ENCODE data around the gene SLC44A1.

Gene SLC44A1

GRCh38 chr9:105311306-105311705, 66.9 kb downstream of the SLC44A1 start:
- H3K27me3 ChIP-seq (ENCODE audit: insufficient read depth, low read length): no peaks in the 10 kb centered on the region
- no peak overlapping the region for H3K4ac ChIP-seq (ENCODE audit: low read depth, low read length)
- H2BK12ac ChIP-seq (ENCODE audit: low read length): no peak overlapping the region
- no peak overlapping the region for H3K27ac ChIP-seq (ENCODE audit: low read depth, low read length)
- no peaks in the 10 kb centered on the region for H3K79me2 ChIP-seq (ENCODE audit: control insufficient read depth, insufficient read depth, low read length, poor library complexity)
- no peak overlapping the region for H2AFZ ChIP-seq (ENCODE audit: insufficient read depth, low read length, poor library complexity)
- H4K12ac ChIP-seq (ENCODE audit: low read depth, low read length): no peak overlapping the region
- H3K4me1 ChIP-seq (ENCODE audit: control insufficient read depth in 1 of 2, insufficient read depth in 2 of 2, low read length in 2 of 2): no peaks in the 10 kb centered on the region
- H2BK5ac ChIP-seq (ENCODE audit: low read depth, low read length, poor library complexity): no peak overlapping the region
- no peak for DNase-seq
- peaks cover 0 to 2% of the 10 kb centered on the region in 2 experiments for H3K36me3 ChIP-seq (ENCODE audit: control insufficient read depth in 1 of 2, insufficient read depth in 2 of 2, low read length in 2 of 2)
- H2BK120ac ChIP-seq (ENCODE audit: insufficient read depth, low read length, poor library complexity): no peak overlapping the region
- no peak overlapping the region for H2AK5ac ChIP-seq (ENCODE audit: low read length)
- no peak overlapping the region for H3K23ac ChIP-seq (ENCODE audit: low read length)
- no peak overlapping the region for H3K4me2 ChIP-seq (ENCODE audit: low read length)
- no peaks in the 10 kb centered on the region for H3K79me1 ChIP-seq (ENCODE audit: low read length)
- no peak overlapping the region for H3K9ac ChIP-seq (ENCODE audit: low read length)
- no peak overlapping the region for H4K8ac ChIP-seq (ENCODE audit: low read depth, low read length)
- no peak overlapping the region for H3K4me3 ChIP-seq (ENCODE audit: low read depth, low read length)
- no peak overlapping the region for H3K14ac ChIP-seq (ENCODE audit: low read length)
- H3K9me3 ChIP-seq (ENCODE audit: insufficient read depth, low read depth, low read length): no peaks in the 10 kb centered on the region
- H4K91ac ChIP-seq (ENCODE audit: low read depth, low read length): no peak overlapping the region
- H3K18ac ChIP-seq (ENCODE audit: low read length): no peak overlapping the region
- no CpG with 5 or more reads among the region's 2 CpGs for WGBS (ENCODE audit: extremely low coverage, insufficient coverage, insufficient read length)

DNA sequence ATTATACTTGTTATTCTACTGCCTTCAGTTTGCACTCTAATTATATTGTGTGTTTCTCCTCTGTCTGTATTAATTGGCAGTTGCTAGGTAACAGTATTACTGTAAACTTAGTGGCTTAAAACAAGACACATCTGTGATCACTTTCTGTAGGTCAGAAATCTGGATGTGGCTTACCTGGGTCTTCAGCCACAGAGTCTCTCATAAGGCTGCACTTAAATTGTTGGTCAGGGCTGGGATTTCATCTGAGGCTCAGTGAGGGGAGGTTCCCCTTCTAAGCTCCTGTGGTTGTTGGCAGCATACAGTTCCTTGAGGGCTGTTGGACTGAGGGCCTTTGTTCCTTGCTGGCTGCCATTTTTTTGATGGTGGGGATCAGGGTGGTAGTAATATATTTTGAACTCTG, 68.8 kb downstream of the SLC44A1 start:
- Histone ChIP-seq H4K8ac (ENCODE audit: low read depth, low read length) (no peak overlapping the region), H2BK120ac (ENCODE audit: insufficient read depth, low read length, poor library complexity) (no peak overlapping the region), H3K9ac (ENCODE audit: low read length) (no peak overlapping the region), H4K12ac (ENCODE audit: low read depth, low read length) (no peak overlapping the region), H3K36me3 (ENCODE audit: control insufficient read depth in 1 of 2, insufficient read depth in 2 of 2, low read length in 2 of 2) (peaks cover 0 to 2% of the 10 kb centered on the region in 2 experiments), H3K79me1 (ENCODE audit: low read length) (no peaks in the 10 kb centered on the region), H3K18ac (ENCODE audit: low read length) (no peak overlapping the region), H2AK5ac (ENCODE audit: low read length) (no peak overlapping the region), H2AFZ (ENCODE audit: insufficient read depth, low read length, poor library complexity) (no peak overlapping the region), H3K9me3 (ENCODE audit: insufficient read depth, low read depth, low read length) (no peaks in the 10 kb centered on the region), H2BK5ac (ENCODE audit: low read depth, low read length, poor library complexity) (no peak overlapping the region), H3K27me3 (ENCODE audit: insufficient read depth, low read length) (no peaks in the 10 kb centered on the region), H3K79me2 (ENCODE audit: control insufficient read depth, insufficient read depth, low read length, poor library complexity) (no peaks in the 10 kb centered on the region), H3K23ac (ENCODE audit: low read length) (no peak overlapping the region), H4K91ac (ENCODE audit: low read depth, low read length) (no peak overlapping the region), H3K4me1 (ENCODE audit: control insufficient read depth in 1 of 2, insufficient read depth in 2 of 2, low read length in 2 of 2) (no peaks in the 10 kb centered on the region), H3K4ac (ENCODE audit: low read depth, low read length) (no peak overlapping the region), H3K14ac (ENCODE audit: low read length) (no peak overlapping the region), H3K4me2 (ENCODE audit: low read length) (no peak overlapping the region), H3K4me3 (ENCODE audit: low read depth, low read length) (no peak overlapping the region), H3K27ac (ENCODE audit: low read depth, low read length) (no peak overlapping the region), H2BK12ac (ENCODE audit: low read length) (no peak overlapping the region)
- no peak for DNase-seq

- no peak overlapping the region for H3K9ac ChIP-seq (ENCODE audit: low read length)
- no peaks in the 10 kb centered on the region for H3K79me2 ChIP-seq (ENCODE audit: control insufficient read depth, insufficient read depth, low read length, poor library complexity)
- no peak overlapping the region for H3K18ac ChIP-seq (ENCODE audit: low read length)
- no peak overlapping the region for H3K14ac ChIP-seq (ENCODE audit: low read length)
- DNase-seq: no peak
- H3K27ac ChIP-seq (ENCODE audit: low read depth, low read length): no peak overlapping the region
- no peaks in the 10 kb centered on the region for H3K79me1 ChIP-seq (ENCODE audit: low read length)
- no peaks in the 10 kb centered on the region for H3K9me3 ChIP-seq (ENCODE audit: insufficient read depth, low read depth, low read length)
- H3K4me3 ChIP-seq (ENCODE audit: low read depth, low read length): no peak overlapping the region
- no peak overlapping the region for H2AFZ ChIP-seq (ENCODE audit: insufficient read depth, low read length, poor library complexity)
- no peak overlapping the region for H2BK12ac ChIP-seq (ENCODE audit: low read length)
- no peak overlapping the region for H2BK120ac ChIP-seq (ENCODE audit: insufficient read depth, low read length, poor library complexity)
- H3K27me3 ChIP-seq (ENCODE audit: insufficient read depth, low read length): no peaks in the 10 kb centered on the region
- H3K4me2 ChIP-seq (ENCODE audit: low read length): no peak overlapping the region
- no peak overlapping the region for H2AK5ac ChIP-seq (ENCODE audit: low read length)
- no CpG with 5 or more reads among the region's 2 CpGs for WGBS (ENCODE audit: extremely low coverage, insufficient coverage, insufficient read length)
- H3K4ac ChIP-seq (ENCODE audit: low read depth, low read length): no peak overlapping the region
- H3K4me1 ChIP-seq (ENCODE audit: control insufficient read depth in 1 of 2, insufficient read depth in 2 of 2, low read length in 2 of 2): no peaks in the 10 kb centered on the region
- H3K23ac ChIP-seq (ENCODE audit: low read length): no peak overlapping the region
- peaks cover 0 to 2% of the 10 kb centered on the region in 2 experiments for H3K36me3 ChIP-seq (ENCODE audit: control insufficient read depth in 1 of 2, insufficient read depth in 2 of 2, low read length in 2 of 2)
- H4K12ac ChIP-seq (ENCODE audit: low read depth, low read length): no peak overlapping the region
- H2BK5ac ChIP-seq (ENCODE audit: low read depth, low read length, poor library complexity): no peak overlapping the region
- H4K8ac ChIP-seq (ENCODE audit: low read depth, low read length): no peak overlapping the region
- no peak overlapping the region for H4K91ac ChIP-seq (ENCODE audit: low read depth, low read length)
These were observed 72.3 kb downstream of the SLC44A1 start for GRCh38 chr9:105316703-105317102.

GRCh38 chr9:105318729-105319191, 74.3 kb downstream of the SLC44A1 start:
- H3K27ac ChIP-seq (ENCODE audit: low read depth, low read length): no peak overlapping the region
- H3K4me3 ChIP-seq (ENCODE audit: low read depth, low read length): no peak overlapping the region
- H3K4me1 ChIP-seq (ENCODE audit: control insufficient read depth in 1 of 2, insufficient read depth in 2 of 2, low read length in 2 of 2): no peaks in the 10 kb centered on the region
- no peak overlapping the region for H3K18ac ChIP-seq (ENCODE audit: low read length)
- no peak for DNase-seq
- no peak overlapping the region for H2AFZ ChIP-seq (ENCODE audit: insufficient read depth, low read length, poor library complexity)
- H4K8ac ChIP-seq (ENCODE audit: low read depth, low read length): no peak overlapping the region
- H3K23ac ChIP-seq (ENCODE audit: low read length): no peak overlapping the region
- no peak overlapping the region for H3K14ac ChIP-seq (ENCODE audit: low read length)
- no peak overlapping the region for H3K4ac ChIP-seq (ENCODE audit: low read depth, low read length)
- no peak overlapping the region for H2BK5ac ChIP-seq (ENCODE audit: low read depth, low read length, poor library complexity)
- no peak overlapping the region for H2BK12ac ChIP-seq (ENCODE audit: low read length)
- no peak overlapping the region for H2BK120ac ChIP-seq (ENCODE audit: insufficient read depth, low read length, poor library complexity)
- no peaks in the 10 kb centered on the region for H3K9me3 ChIP-seq (ENCODE audit: insufficient read depth, low read depth, low read length)
- H3K27me3 ChIP-seq (ENCODE audit: insufficient read depth, low read length): no peaks in the 10 kb centered on the region
- H3K9ac ChIP-seq (ENCODE audit: low read length): no peak overlapping the region
- H4K12ac ChIP-seq (ENCODE audit: low read depth, low read length): no peak overlapping the region
- H3K79me1 ChIP-seq (ENCODE audit: low read length): no peaks in the 10 kb centered on the region
- H3K36me3 ChIP-seq (ENCODE audit: control insufficient read depth in 1 of 2, insufficient read depth in 2 of 2, low read length in 2 of 2): peaks cover 0 to 2% of the 10 kb centered on the region in 2 experiments
- no peaks in the 10 kb centered on the region for H3K79me2 ChIP-seq (ENCODE audit: control insufficient read depth, insufficient read depth, low read length, poor library complexity)
- H4K91ac ChIP-seq (ENCODE audit: low read depth, low read length): no peak overlapping the region
- no CpG with 5 or more reads among the region's 4 CpGs for WGBS (ENCODE audit: extremely low coverage, insufficient coverage, insufficient read length)
- no peak overlapping the region for H2AK5ac ChIP-seq (ENCODE audit: low read length)
- no peak overlapping the region for H3K4me2 ChIP-seq (ENCODE audit: low read length)
